ENCODE measurements around the gene TMEM135.

The TMEM135 gene

GRCh38 chr11:87300640-87301380, 263.1 kb downstream of the TMEM135 start:
- no peak for DNase-seq (ENCODE audit: low spot score)
- no peak for FAIRE-seq

- DNase-seq (ENCODE audit: low spot score): no peak
- FAIRE-seq: no peak
Observed at GRCh38 chr11:87301785-87302540, 264.2 kb downstream of the TMEM135 start.

- FAIRE-seq (no peak), DNase-seq (ENCODE audit: low spot score) (no peak)
Observed at GRCh38 chr11:87304412-87304811, 266.7 kb downstream of the TMEM135 start.

- FAIRE-seq (no peak), DNase-seq (ENCODE audit: low spot score) (no peak)
Observed at GRCh38 chr11:87306262-87306851, 268.6 kb downstream of the TMEM135 start.

GRCh38 chr11:87307101-87307500, 269.4 kb downstream of the TMEM135 start:
- no peak for DNase-seq (ENCODE audit: low spot score)
- FAIRE-seq: no peak

- FAIRE-seq: no peak
- no peak for DNase-seq (ENCODE audit: low spot score)
Observed at GRCh38 chr11:87315229-87315628, 277.5 kb downstream of the TMEM135 start.

GRCh38 chr11:87316491-87316890, 278.8 kb downstream of the TMEM135 start:
- DNase-seq (ENCODE audit: low spot score) (no peak), FAIRE-seq (no peak)

- FAIRE-seq: no peak
- DNase-seq (ENCODE audit: low spot score): no peak
Observed at GRCh38 chr11:87317441-87317840, 279.7 kb downstream of the TMEM135 start.

- DNase-seq (ENCODE audit: low spot score): no peak
- no peak for FAIRE-seq
Observed at GRCh38 chr11:87320123-87320522, 282.4 kb downstream of the TMEM135 start.

- no peak for DNase-seq (ENCODE audit: low spot score)
- no peak for FAIRE-seq
Observed at GRCh38 chr11:87322568-87322967, 284.8 kb downstream of the TMEM135 start.

- FAIRE-seq: no peak
- DNase-seq (ENCODE audit: low spot score): no peak
Observed at GRCh38 chr11:87323899-87324298, 286.2 kb downstream of the TMEM135 start.

GRCh38 chr11:87324817-87325489, 287.2 kb downstream of the TMEM135 start:
- FAIRE-seq: no peak
- DNase-seq (ENCODE audit: low spot score): no peak

- no peak for DNase-seq (ENCODE audit: low spot score)
Observed at GRCh38 chr11:87325490-87325872, 287.7 kb downstream of the TMEM135 start.

GRCh38 chr11:87326594-87326993, 288.9 kb downstream of the TMEM135 start:
- no peak for FAIRE-seq
- DNase-seq (ENCODE audit: low spot score): no peak

More at GRCh38 chr11:87325490-87325872, 287.7 kb downstream of the TMEM135 start:
- FAIRE-seq: no peak

- DNase-seq (ENCODE audit: low spot score) (no peak), FAIRE-seq (no peak)
Observed at GRCh38 chr11:87329172-87329571, 291.4 kb downstream of the TMEM135 start.

GRCh38 chr11:87330187-87330601, 292.5 kb downstream of the TMEM135 start:
- DNase-seq (ENCODE audit: low spot score): no peak
- no peak for FAIRE-seq

GRCh38 chr11:87331273-87331672, 293.5 kb downstream of the TMEM135 start:
- DNase-seq (ENCODE audit: low spot score) (no peak), FAIRE-seq (no peak)

GRCh38 chr11:87338046-87338639, 300.4 kb downstream of the TMEM135 start:
- no peak for FAIRE-seq

GRCh38 chr11:87339416-87339815, 301.7 kb downstream of the TMEM135 start:
- FAIRE-seq (no peak), DNase-seq (ENCODE audit: low spot score) (no peak)

More at GRCh38 chr11:87338046-87338639, 300.4 kb downstream of the TMEM135 start:
- no peak for DNase-seq (ENCODE audit: low spot score)

- FAIRE-seq: no peak
- DNase-seq (ENCODE audit: low spot score): no peak
Observed at GRCh38 chr11:87347441-87347840, 309.7 kb downstream of the TMEM135 start.

GRCh38 chr11:87347854-87348253, 310.1 kb downstream of the TMEM135 start:
- no peak for FAIRE-seq

More at GRCh38 chr11:87347854-87348253, 310.1 kb downstream of the TMEM135 start:
- DNase-seq (ENCODE audit: low spot score): no peak
